Psoas muscle (tissue), 8 donors: ENCODE results near the gene SLC16A6. TPM values are rescaled to one million over a fixed set of nuclear protein-coding genes. Genes with fewer than 3 reads are reported as not detected.

ENCODE experiments used
- ATAC-seq, 4 donors: fragments of 200-7000 bp; cut with Tn5 transposase; one replicate each; pipeline ENCODE4 v1.9.1; 2020; ENCODE audit warnings: moderate library complexity in 3 of 4, mild to moderate bottlenecking in 2 of 4
- DNase-seq, 2 donors: peaks; one replicate each; pipeline ENCODE4 v3.0.0-alpha.2; 2020
- H3K27ac ChIP-seq: fragments of 200-600 bp; one replicate; pipeline ENCODE4 v1.8.0; 2022
- H3K27me3 ChIP-seq, 3 donors: fragments of 200-600 bp in 1 of 3; one replicate each; pipeline versions ENCODE4 v1.6.1 to v1.8.0; 2013 to 2022; ENCODE audit warnings: low read length in 2 of 3, mild to moderate bottlenecking in 2 of 3, moderate library complexity in 1 of 3; ENCODE audit not compliant: insufficient read depth in 3 of 3
- H3K36me3 ChIP-seq, 2 donors: fragments of 200-600 bp in 1 of 2; one replicate each; pipeline versions ENCODE4 v1.6.1 to v1.8.0; 2013 to 2022; ENCODE audit warnings: low read depth in 1 of 2, mild to moderate bottlenecking in 1 of 2, moderate library complexity in 1 of 2; ENCODE audit not compliant: insufficient read depth in 1 of 2
- H3K4me1 ChIP-seq: fragments of 200-600 bp; one replicate; pipeline ENCODE4 v1.8.0; 2022
- H3K4me3 ChIP-seq: fragments of 200-600 bp; one replicate; pipeline ENCODE4 v1.8.0; 2022; ENCODE audit warnings: mild to moderate bottlenecking
- H3K9me3 ChIP-seq: fragments of 200-600 bp; one replicate; pipeline ENCODE4 v1.8.0; 2022
- WGBS, 3 donors: extraction: QIAGEN DNeasy Blood & Tissue Kit; methylation state at CpG; one replicate each; pipeline versions ENCODE4 v1.1.6 to v1.1.7; 2013; 5-methylcytosine and 5-hydroxymethylcytosine counted together
- intact Hi-C, 2 donors: fragments of 100-400 bp; cut with DNase I; formaldehyde crosslinking; loops; one replicate each; pipeline versions ENCODE4 v1.11.0 to v1.14.2; 2022
- polyA plus RNA-seq, 3 donors: library from polyadenylated mRNA; stranded (reverse); fragments of 200-250 nt; gene quantifications; one replicate each; pipeline ENCODE4 v1.2.3, GENCODE V29; 2013
- total RNA-seq, 4 donors: library from RNA; stranded (reverse); fragmentation: NEBNext Ultra II Directional in 2 of 4; extraction: Animal tissue kit (Norgen Biotek cat#: 25700) in 2 of 4; gene quantifications; one replicate each; pipeline versions ENCODE4 v1.2.1 to v1.2.4, GENCODE V29; 2021 to 2023
- TF ChIP-seq, protein P1 (sequence below): fragments of 200-600 bp; IDR thresholded peaks from one replicate; pipeline ENCODE4 v1.8.0; 2022; ENCODE audit warnings: antibody characterized with exemption
- donor health status: healthy with polysubstance abuse.
- donor health status: DM: no; HTN: no; CAD: no; lungs with moderate emphysema.
- donor health status: Bipolar disorder and iron deficiency.
- donor health status: healthy.
- donor health status: DM: yes; HTN: yes; CAD: no.
- donor health status: DM: no; HTN: no; CAD: no.
- donor health status: DM: no; HTN: no; CAD: no.
- donor health status: DM: yes; HTN: yes; CAD: no.

SLC16A6 gene
- total and polyA plus RNA-seq, 7 donors, result 0.75 to 47.7 (median 5.1) TPM

- intact Hi-C loops, result loop anchor here in 1 of 2 donors (5.0 kb wide), 1 partner anchor 41 kb away; no protein-coding TSS in a partner anchor
- H3K36me3 ChIP-seq, result peaks cover 0 to 32% of the 10 kb centered on the region in 2 donors
- no peaks in the 10 kb centered on the region for H3K27me3 ChIP-seq
- peaks cover 15% of the 10 kb centered on the region for H3K4me1 ChIP-seq
- no peak for DNase-seq
- TF ChIP-seq, protein P1, sequence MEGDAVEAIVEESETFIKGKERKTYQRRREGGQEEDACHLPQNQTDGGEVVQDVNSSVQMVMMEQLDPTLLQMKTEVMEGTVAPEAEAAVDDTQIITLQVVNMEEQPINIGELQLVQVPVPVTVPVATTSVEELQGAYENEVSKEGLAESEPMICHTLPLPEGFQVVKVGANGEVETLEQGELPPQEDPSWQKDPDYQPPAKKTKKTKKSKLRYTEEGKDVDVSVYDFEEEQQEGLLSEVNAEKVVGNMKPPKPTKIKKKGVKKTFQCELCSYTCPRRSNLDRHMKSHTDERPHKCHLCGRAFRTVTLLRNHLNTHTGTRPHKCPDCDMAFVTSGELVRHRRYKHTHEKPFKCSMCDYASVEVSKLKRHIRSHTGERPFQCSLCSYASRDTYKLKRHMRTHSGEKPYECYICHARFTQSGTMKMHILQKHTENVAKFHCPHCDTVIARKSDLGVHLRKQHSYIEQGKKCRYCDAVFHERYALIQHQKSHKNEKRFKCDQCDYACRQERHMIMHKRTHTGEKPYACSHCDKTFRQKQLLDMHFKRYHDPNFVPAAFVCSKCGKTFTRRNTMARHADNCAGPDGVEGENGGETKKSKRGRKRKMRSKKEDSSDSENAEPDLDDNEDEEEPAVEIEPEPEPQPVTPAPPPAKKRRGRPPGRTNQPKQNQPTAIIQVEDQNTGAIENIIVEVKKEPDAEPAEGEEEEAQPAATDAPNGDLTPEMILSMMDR, result no peak
- WGBS, 3 donors, result 1 to 2% (median 1%) methylated on average over 19 of the region's 19 CpGs
- peak overlapping the region; percentile 85 for H3K4me3 ChIP-seq
- peak in 3 of 4 donors; percentile 43 to 47 (median 46) for ATAC-seq
- H3K27ac ChIP-seq, result peak overlapping the region; percentile 94
- H3K9me3 ChIP-seq, result no peaks in the 10 kb centered on the region
Observed at GRCh38 chr17:68248199-68248825, 42.6 kb downstream of the SLC16A6 start.

- Histone ChIP-seq H3K27ac (peak within 1 kb of the TSS; percentile 94), H3K27me3 (no peaks in the 10 kb centered on the region), H3K9me3 (no peaks in the 10 kb centered on the region), H3K4me1 (peaks cover 15% of the 10 kb centered on the region), H3K36me3 (peaks cover 0 to 26% of the 10 kb centered on the region in 2 donors), H3K4me3 (peak within 1 kb of the TSS; percentile 85)
- peak; percentile 97 to 99 (median 98) for ATAC-seq
- intact Hi-C loops, result loop anchor here in 1 of 2 donors (5.0 kb wide), 1 partner anchor 40 kb away; no protein-coding TSS in a partner anchor
- TF ChIP-seq, protein P1, result no peak
- peak; percentile 94 to 98 for DNase-seq
- 0 to 1% (median 0%) methylated on average over 73 to 97 of the region's 97 CpGs for WGBS, 3 donors
Observed at GRCh38 chr17:68247445-68248198, 43.3 kb downstream of the SLC16A6 start, which contains the start of gene AMZ2. AMZ2 (plus strand) TSS chr17:68248043; CDS start chr17:68250188, 2,145 bp downstream.

DNA sequence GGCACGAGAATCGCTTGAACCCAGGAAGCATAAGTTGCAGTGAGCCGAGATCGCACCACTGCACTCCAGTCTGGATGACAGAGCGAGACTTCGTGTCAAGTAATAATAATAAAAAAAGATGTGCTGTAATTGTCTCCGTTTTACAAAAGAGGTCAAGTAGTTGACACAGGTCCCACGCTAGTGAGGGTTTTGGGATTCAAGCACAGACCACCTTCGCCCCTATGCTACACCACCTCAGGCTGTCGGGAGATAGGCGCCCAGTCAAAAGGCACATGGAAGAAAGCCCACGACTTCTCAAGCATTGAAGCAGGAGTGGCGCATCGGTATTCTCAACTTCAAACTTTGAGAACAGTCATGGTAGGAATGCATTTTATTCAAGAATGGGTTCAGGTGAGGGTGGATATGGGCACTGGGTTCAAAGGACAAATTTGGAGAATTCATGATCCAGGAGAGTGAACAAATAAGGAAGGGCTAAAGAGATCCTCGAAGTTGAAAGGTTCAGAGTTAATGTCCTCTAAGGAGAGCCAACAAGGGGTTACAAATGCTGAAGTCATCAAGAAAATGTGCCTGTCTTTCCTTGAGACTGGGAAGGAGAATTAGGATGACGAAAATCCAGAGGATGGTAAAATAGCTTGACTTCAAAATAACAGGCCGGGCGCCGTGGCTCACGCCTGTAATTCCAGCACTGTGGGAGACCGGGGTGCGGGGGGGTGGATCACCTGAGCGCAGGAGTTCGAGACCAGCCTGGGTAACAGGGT is 44.5 kb downstream of the SLC16A6 start:
- Histone ChIP-seq H3K4me3 (peak overlapping the region; percentile 85), H3K9me3 (no peaks in the 10 kb centered on the region), H3K27me3 (no peaks in the 10 kb centered on the region), H3K36me3 (peaks cover 0 to 14% of the 10 kb centered on the region in 2 donors), H3K4me1 (peaks cover 15% of the 10 kb centered on the region), H3K27ac (peak overlapping the region; percentile 94)
- DNase-seq, result no peak
- no peak for ATAC-seq
- intact Hi-C loops, result loop anchor here in 1 of 2 donors (5.0 kb wide), 1 partner anchor 39 kb away; no protein-coding TSS in a partner anchor
- TF ChIP-seq, protein P1, result no peak
- WGBS, 3 donors, result 91% methylated on average over 24 of the region's 24 CpGs

DNA sequence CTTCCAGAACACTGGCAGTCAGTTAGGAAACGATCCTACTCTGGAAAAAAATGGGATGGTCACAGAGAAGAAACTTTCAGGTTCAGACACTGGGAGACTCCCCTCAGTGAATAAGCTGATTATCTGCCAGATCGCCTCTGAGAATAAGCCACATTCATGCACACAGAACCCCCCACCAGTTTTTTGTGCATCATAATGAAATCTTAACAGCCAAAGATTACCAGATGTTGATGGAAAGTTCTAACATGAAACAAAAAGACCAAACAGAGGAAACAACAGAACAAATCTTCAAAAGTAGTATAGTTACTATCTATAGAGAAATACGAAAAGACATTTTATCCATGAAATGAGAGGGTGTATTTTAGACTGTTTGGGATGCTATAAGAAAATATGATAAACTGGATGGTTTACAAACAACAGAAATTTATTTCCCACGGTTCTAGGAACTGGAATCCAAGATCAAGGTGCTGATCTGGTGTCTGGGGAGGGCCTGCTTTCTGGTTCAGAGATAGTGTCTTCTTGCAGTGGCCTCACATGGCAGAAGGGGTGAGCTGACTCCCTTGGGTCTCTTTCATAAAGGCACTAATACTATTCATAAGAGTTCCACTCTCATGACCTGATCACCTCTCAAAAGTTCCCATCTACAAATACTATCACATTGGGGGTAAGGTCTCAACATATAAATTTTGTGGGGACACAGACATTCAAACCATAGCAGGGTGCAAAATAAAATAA is 51.1 kb downstream of the SLC16A6 start:
- Histone ChIP-seq H3K36me3 (no peaks in the 10 kb centered on the region), H3K27me3 (no peaks in the 10 kb centered on the region), H3K9me3 (no peaks in the 10 kb centered on the region), H3K27ac (no peak overlapping the region), H3K4me1 (peaks cover 3% of the 10 kb centered on the region), H3K4me3 (no peak overlapping the region)
- ATAC-seq, result no peak
- DNase-seq, result no peak
- TF ChIP-seq, protein P1, result no peak
- intact Hi-C loops, result no loop called here
- 84 to 93% (median 86%) methylated on average over 4 of the region's 4 CpGs for WGBS, 3 donors
